ENCODE measurements around the gene MICAL2.

DNA sequence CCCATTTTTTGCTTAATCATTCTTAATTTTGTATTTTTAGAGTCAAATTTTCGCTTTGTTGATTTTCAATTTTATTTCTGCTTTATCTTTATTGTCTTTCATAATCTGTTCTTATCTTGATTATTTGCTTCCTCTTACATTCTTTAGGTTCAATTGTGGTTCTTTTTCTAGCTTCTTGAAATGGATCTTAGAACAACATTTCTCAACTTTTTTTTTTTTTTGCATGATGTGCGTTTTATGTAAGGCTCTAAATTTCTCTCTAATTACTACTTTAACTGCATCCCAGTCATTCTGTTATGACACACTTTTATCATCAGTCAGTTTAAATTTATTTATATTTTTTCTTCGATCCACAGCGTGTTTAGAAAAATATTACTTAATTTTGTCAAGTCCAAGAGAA lies 201.7 kb downstream of the MICAL2 start:
- TF ChIP-seq MXI1 (IDR thresholded peaks at IDR 0.05; ENCODE audit: borderline replicate concordance, low read depth, low read length) = no peak
- TF ChIP-seq, protein P1, sequence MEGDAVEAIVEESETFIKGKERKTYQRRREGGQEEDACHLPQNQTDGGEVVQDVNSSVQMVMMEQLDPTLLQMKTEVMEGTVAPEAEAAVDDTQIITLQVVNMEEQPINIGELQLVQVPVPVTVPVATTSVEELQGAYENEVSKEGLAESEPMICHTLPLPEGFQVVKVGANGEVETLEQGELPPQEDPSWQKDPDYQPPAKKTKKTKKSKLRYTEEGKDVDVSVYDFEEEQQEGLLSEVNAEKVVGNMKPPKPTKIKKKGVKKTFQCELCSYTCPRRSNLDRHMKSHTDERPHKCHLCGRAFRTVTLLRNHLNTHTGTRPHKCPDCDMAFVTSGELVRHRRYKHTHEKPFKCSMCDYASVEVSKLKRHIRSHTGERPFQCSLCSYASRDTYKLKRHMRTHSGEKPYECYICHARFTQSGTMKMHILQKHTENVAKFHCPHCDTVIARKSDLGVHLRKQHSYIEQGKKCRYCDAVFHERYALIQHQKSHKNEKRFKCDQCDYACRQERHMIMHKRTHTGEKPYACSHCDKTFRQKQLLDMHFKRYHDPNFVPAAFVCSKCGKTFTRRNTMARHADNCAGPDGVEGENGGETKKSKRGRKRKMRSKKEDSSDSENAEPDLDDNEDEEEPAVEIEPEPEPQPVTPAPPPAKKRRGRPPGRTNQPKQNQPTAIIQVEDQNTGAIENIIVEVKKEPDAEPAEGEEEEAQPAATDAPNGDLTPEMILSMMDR (CRISPR knock-in tag; IDR thresholded peaks at IDR 0.05) = no peak
- no peak for TF ChIP-seq ZSCAN29 (CRISPR knock-in tag; conservative IDR thresholded peaks at IDR 0.05)
- no peak for TF ChIP-seq ATF7-NPFF (CRISPR knock-in tag; IDR thresholded peaks at IDR 0.05; ENCODE audit: low read depth)
